Measurements from ENCODE around the gene DOCK2.
"Not testable (repeated sequence)": the region's sequence is repeated elsewhere in the genome, so short reads cannot be mapped to it uniquely, and the experiment has no call there.

Gene DOCK2

DNA sequence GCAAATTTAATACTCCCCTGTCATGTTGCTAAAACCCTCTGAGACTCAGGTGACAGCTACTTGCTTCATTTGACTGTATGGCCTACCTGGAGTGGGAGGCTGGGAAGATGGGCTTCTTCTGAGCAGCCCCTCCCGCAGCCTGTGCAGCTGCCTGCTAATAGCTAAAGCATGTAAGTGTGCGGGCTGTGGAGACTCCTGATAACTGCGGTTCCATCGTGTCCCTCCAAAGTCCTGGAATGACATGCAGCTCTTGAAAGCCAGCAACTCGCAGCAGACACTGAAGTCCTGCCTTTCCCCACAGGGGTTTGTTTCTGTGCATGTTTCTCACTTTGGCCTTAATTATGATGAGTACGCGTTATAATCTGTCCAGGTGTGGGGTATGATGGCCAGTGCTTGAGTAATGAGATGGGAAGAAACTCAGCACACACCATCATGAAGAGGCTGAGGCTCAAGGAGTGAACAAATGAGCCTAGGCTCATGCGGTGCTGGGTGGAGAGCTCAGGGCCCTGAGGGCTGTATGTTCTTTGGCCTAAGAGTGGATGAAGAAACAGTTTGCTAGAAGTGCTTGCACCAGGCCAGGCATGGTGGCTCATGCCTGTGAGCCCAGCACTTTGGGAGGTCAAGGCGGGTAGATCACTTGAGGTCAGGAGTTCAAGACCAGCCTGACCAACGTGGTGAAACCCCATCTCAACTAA is 119.1 kb downstream of the DOCK2 start:
- no peak for DNase-seq (ENCODE audit: low read depth)

DNA sequence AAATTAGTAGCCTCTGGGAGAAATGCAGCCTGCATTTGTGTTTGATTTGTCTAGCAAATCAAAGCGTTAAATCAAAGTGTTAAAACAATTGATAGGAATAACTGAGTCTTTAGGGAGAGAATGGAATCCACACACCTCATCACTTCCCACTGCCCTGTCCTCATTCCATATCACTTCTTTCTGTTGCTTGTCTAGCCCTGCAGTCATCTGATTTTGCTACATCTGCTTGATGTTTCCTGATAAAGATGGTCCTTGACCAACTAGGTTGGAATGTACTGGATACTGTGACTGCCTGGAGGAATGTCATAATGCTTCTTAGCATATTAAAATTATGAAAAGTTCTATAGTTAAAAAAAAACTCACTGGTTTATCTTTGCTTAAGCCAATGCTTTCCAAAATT is 119.9 kb downstream of the DOCK2 start:
- no peak for DNase-seq (ENCODE audit: low read depth)

DNA sequence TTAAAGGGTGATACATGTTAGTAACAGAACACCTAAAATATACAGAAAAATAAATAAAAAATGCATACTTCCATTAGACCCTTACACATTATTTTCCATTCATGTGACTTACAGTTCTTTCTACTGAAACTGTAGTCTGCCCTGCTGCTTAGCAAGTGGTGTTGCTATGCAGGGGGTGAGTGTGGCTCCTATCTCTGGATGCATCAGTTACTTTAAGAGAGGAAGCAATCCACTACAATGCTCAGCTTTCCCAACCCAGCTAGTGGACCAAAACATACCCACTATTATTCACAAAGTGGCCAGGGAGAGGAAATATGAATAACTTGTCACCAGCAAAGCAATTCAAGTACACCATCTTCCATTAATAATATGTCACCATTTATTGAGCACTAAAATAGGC is 121.8 kb downstream of the DOCK2 start:
- no peak for DNase-seq (ENCODE audit: low read depth)

DNA sequence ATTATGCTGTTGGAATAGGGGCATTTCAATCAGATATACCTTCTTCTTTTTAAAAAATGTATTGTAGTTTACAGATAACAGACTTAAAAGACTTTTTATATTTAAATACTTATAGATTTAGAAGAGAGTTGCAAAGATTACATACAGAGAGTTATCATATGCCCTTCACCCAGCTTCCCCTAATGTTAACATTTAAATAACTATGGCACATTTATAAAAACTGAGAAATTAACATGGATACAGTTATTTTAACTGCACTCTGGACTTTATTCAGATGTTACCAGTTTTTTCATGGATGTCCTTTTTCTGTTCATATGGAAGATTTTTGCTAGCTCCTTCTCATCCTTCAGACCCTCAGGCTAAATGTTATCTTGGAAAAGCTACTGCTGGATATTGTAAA is 123.2 kb downstream of the DOCK2 start:
- no peak for DNase-seq (ENCODE audit: low read depth)

DNA sequence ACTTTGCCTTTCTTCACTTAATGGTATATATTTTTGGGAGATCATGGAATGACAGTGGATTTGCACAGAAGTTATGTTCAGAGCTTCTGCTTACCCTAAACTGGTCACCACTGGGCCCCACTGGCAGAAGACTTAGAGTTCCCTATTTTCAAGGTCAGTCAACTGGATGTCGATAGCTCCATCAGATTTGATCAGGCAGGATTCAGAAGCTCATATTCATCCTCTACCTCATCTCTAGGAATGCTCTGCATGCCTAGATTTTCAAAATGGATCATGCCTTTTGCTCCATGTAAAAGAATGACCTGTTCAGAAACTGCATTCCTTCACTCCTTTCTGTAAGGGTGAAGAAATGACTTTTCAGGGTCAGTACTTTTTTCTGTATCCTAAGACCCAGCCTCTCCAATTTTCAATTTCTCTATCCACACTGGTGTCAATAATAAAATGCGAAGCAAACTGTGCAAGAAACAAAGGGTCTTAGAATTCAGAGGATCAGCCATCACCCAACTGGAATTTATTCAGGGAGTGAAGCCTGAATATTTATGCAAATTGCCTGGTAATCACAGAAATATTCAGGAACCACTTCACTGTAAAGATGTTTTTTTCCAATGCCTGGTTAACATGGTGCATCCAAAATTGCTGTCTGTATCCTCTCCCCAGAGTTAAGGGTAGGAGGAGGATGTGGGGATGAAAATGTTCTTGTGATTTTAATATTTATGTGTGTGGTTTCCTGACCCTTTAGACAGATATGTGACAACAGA is 125.4 kb downstream of the DOCK2 start:
- DNase-seq (ENCODE audit: low read depth), result no peak

DNA sequence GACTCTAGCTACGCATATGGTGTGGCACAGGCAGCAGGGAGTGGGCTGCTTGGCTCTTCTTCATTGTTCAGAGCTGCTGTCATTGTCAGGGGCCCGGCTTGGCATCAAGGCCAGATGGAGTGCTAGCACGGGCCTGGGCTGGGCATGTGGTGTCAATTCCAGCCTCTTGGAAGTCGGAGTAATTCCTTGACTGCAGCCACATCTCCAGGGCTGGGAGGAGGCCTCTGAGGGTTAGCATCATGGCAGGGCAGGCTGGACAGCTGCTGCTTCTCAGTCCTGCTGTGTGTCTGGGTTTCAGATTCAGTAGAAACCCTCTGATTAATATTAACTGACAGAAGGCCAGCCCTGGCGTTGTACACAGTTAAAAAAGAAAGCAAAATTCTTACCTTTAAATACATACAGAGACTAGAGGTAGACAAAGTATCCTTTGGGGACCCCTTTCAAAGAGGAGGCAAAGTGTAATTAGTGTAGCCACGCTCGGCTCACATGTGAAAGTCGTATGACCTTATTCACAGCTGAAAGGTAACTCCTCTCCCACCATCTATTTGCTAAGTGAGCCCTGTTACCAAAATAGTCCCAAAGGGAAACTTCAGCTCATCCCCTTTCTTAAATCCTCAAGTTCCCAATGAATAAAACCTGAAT is 126.4 kb downstream of the DOCK2 start:
- no peak for DNase-seq (ENCODE audit: low read depth)

DNA sequence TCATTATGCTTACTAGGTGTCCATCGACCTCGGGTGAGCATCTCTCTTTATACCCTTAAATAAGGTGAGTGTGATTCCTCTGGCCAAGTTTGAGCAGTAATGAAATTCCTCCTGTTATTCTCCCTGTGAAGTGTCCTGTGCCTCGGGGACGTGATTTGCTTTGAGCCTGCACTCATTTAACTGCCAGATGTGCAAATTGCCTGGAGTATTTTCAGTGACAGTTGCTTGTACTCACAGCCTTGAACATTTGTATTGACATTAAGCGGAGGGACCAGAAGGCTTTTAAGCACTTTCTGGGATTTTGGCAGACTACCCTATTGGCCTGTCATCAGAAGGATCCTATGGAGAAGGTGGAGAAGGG is 126.9 kb downstream of the DOCK2 start:
- no peak for DNase-seq (ENCODE audit: low read depth)

DNA sequence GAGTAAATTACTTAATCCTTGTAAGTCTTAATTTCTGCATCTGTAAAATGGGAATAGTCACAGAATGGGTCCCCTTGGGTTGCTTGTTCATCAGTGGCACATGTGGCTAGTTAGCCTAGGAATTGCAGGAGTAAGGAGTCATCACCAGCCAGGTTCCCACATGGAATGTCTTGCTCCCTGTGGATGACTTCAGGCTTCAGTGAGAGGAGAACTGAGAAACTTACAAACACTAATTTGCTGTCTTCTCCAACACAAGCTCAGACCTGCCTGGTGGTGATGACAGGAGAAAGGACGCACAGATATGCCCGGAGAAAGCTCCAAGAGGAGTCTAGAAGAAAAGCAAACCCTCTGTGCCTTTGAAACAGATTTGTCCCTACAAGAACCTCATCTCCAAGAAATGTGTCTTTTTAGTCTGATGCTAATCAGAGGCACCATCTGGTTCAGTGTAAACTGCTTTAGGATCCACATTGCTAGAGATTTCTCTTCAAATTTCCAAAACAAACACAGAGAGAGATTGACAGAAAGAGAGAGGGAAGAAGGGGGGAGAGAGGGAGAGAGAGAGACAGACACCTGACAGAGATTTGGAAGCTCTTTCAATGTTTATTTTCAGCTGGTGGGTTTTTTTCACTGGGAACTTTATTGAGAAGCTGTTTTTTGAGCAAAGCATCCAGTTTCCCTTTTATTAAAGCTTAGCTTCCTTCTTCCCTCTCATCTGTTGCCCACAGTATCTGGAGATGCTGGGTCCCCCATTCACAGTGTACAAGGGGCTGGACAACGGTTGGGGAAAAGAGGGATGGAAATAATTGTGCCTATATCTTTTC is 128.3 kb downstream of the DOCK2 start:
- no peak for DNase-seq (ENCODE audit: low read depth)

DNA sequence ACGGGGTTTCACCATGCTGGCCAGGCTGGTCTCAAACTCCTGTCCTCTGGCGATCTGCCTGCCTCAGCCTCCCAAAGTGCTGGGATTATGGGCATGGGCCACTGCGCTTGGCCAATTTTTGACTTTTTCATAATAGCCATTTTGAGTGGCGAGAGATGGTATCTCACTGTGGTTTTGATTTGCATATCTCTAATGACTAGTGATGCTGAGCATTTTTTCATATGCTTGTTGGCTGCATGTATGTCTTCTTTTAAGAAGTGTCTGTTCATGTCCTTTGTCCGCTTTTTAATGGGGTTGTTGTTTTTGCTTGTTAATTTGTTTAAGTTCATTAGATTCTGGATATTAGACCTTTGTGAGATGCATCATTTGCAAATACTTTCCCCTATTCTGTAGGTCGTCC is 129.9 kb downstream of the DOCK2 start:
- DNase-seq (ENCODE audit: low read depth), result not testable (repeated sequence)

DNA sequence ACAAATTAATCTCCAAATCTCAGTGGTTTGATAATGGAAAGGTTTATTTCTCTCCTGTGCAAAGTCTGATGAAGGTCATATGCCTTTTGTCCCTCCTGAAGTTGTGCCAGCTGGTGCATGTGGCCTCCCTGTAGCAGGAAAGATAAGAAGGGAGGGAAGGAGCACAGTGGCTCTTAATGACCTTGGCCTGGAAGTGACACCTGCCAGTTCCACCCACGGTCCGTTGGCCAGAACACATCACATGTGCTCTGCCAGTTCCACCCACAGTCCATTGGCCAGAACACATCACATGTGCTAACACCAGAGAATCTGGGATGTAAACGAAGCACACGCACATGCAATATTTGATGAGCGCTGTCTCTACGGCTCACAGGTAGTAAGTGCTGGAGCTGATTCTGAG is 130.9 kb downstream of the DOCK2 start:
- DNase-seq (ENCODE audit: low read depth), result no peak

DNA sequence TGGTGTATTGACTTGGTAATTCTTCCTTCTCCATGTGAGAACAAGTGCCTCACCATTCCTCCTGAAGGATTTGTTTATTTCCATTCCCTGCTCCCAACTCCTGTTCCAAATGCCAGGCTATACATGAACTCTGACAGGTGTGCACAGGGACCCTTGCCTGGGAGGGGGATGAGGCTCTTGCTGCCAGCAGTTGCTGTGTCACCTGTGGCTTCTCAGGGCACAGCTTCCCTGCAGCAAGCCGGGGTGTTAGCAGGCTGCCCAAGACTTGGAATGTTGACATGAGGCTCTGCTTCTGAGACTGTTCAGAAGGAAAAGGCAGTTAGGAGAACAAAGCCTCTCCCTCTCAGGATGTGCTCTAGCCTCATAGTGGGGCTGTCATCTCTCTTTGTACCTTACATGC is 131.3 kb downstream of the DOCK2 start:
- no peak for DNase-seq (ENCODE audit: low read depth)

DNA sequence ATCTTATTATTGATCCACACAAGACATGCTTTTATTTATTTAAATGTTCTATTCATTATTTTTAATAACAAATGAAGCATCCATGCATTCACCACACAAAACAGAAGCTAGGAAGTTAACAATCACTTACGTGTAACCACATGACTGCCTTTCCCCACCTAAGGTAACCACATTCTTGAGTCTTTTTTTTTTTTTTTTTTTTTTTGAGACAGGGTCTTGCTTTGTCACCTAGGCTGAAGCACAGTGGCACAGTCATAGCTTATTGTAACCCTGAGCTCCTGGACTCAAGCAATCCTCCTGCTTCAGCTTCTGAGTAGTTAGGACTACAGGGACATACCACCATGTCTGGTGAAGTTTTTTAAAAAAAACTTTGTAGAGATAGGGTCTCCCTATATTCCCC is 133.0 kb downstream of the DOCK2 start:
- no peak for DNase-seq (ENCODE audit: low read depth)

DNA sequence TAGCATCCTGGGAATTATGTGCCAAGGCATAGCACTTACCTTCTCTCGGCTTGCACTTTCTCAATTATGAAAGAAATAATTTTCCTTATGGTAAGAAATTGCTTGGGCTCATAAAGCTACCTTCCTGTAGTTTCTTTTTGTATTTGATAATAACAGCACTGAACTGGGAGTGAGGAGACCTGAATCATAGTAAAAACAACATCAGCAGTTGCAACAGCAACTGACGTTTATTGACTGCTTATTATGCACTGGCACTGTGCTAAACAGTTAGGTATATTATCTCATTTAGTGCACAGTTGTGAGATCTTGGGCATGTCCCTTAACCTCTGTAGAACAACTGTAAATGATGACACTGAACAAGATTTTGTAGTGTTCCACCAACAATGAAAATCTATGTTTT is 135.2 kb downstream of the DOCK2 start:
- no peak for DNase-seq (ENCODE audit: low read depth)

DNA sequence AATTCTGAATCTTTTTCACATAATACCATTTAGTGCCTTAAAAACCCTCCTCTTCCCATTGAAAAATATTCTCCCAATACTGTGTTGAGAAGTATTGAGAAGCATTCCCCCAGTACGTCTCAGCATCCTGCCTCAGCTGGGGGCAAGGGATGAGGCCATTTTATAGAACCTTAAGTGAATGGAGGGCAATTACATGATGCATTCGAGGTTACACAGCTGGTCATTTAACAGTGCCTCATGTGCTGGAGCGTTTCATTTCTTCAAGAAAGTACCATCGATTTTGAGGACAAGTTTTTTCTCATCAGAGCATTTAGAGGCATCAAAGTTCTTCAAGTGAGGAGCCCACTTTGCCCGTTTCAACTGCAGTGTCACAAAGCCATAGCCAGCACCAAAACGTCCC is 135.6 kb downstream of the DOCK2 start:
- DNase-seq (ENCODE audit: low read depth), result no peak

DNA sequence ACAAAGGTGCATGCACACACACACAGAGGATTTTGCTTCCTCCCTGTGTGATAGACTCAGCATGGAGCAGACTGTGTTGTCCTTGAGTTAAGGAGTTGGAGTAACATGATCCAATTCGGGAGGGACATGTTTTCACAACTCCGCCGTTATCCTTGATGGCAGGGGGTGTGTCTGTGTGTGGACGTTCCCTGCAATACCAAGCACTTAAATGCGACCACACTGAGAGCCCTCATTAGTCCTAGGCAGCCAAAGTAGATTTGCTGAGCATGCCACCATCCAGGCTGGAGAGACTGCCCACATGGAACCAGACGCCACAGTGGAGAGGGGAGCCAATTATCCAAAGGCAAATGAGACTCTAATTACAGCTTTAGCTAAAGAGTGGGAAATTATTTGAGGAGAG is 140.1 kb downstream of the DOCK2 start:
- DNase-seq (ENCODE audit: low read depth), result no peak

DNA sequence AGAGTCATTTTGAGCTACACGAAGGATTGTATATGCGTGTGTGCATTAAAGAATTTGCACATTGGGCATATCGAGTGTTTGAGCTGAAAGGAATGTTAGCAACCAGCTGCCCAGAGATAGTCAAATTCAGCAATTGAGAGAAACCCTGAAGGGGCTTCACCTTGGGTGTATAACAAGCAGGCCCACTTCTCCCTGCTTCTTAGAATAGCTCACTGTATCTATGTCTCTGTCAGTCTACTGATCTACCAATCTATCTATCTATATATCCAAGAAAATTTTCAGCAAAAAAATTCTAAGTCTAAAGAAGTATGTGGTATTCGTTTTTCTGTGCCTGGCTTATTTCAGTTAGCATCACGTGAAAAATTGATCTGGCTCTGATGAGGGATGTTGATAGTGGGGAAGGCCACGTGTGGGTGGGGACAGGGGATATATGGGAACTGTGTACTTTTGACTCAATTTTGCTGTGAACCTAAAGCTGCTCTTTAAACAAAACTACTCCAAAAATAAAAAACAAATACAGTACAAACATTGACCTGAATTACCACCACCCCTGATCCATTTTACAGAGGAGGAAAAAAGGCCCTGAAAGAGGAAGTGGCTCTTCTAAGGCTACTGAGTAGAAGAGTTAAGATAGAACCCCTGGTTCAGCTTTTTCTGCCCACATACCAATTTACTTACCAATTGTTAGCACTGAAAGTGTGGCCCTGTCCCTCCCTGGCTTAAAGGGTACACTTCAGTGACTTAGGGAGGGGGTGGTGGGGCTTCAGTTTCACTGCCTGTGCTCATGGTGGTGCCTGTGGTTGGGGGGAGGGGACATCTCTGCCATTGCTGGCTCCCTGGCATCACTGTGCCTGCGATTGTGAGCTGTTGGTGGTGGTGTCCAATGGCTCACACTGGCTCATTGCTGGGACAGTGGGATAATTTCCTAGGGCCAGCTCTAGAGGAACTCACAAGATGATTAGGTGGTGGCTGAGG is 141.8 kb downstream of the DOCK2 start:
- DNase-seq (ENCODE audit: low read depth), result no peak

DNA sequence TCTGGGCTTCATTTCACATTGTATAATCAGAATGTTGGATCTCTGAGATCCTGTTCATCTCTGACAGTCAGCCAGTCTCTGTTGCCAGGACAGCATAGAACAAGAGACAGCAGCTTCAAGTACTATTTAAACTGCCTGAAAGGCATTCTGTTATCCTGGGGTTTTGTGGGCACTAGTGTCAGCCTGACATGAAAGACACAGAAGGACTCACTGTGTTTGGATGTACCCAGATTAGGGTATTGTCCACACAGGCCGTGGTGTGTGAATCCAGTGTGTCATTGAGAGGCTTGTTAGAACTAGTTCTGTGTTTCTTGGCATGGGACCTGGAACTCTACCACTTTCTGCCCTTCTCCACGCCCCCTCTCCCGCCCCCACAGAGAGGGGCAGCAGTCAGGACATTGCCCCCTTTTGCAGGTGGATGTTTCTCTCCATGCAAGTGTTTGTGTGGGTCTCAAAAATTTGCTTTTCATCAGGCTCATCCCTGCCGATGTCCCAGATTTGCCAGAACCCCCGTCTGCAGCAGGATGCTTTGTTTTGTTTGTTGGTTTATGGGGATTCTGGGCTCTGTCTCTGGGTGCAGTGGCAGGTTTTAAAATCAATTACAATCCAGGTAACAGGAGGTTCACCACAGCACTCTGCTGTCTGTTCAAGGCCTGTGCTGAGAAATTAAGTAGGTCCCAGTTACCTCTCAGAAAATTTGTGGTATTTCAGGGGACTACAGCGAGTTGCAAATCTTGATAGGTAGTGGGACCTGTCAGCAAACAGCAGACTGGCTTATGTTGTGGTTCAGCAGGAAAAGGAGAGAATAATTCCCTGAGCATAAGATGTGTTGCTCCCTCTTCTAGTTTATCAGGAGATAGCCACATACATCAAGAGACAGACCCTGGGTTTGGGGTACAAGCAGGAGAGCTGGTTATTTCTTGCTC is 144.6 kb downstream of the DOCK2 start:
- no peak for DNase-seq (ENCODE audit: low read depth)

DNA sequence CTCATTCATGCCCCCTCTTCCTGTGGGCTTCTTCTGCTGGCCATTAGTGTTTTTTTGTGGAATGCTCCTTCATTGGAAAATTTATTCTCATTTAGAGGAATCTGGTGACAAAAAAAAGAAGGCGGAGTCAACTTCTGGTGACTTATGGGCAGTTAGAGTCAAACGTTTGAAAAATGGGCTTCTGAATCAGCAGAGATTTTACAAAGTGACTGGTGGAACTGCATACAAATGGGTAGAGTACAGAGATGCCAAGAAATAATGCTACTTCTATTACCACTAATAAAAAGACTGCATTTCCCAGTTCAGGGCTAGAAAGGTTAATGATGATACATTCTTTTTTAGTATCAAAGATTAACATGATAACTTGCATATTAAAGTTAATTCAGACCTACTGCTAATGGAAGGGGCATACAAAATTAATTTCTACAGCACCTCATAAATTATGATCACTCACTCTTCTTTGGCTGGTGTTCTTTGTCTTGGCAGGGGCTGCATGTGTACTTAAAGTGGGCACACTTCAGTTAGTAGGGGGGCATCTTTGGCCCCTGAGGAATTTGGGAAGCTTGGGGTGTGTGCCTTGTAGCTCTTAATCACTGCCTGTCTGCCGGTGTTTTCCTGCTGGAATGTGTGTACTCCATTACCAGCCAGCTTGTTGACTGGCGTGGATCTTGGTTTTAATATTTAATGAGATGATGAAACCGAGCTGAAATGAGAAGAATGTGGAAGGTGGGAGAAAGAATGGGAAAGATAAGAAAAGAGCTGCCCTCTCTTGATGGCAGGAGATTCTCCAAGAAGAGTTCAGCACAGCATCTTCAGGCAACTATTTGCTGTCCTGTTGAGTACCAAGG is 148.9 kb downstream of the DOCK2 start:
- no peak for DNase-seq (ENCODE audit: low read depth)

DNA sequence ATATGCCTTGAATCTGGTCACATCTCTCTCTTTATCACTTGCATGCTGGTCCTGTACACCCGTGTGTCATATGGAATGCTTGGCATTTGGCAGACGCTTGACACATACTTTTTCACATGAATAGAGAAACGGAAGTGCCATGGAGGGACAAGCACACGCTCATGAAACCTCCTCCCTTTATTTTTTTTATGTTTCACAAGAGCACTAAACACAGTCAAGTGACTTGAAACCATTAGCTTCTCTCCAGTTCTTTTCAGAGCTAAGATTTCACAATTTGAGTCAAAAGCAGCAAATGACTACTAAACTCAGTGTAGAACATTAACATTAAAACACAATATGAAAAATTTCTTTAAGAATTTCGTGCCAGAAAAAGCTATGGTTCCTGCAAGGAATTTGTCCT is 151.1 kb downstream of the DOCK2 start:
- no peak for DNase-seq (ENCODE audit: low read depth)

Data from stimulated activated CD8-positive, alpha-beta memory T cell treated with anti-CD3 and anti-CD28 coated beads, Interleukin-15, amount 100 ng/mL, for 24 hours (primary cell).